ENCODE data around the gene MBOAT2. TPM values are rescaled to one million over a fixed set of nuclear protein-coding genes. Genes with fewer than 3 reads are reported as not detected.

Gene MBOAT2
- polyA plus RNA-seq, 1 experiment: 18.1 TPM

DNA sequence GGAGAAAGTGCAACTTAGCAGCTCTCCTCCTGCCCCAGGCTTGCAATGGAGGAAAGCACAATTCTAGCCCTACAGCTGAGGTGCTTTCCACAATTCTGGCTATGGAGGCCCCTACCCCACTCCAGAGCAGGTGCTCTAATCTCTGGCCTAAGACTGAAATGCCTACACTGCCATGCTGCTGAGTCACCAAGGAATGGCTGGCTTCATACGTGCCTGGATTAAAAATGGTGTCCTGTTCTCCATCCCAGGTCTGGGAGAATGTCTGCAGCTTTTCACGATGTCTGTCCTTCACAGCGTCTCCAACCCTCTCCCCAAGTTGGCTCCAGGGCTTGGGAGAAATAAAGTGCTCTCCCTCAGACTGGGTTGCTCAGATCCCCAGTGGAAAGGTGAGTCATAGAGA lies 48.5 kb downstream of the MBOAT2 start:
- CTCF ChIA-PET: no interaction called here
- H3K27me3 ChIP-seq (ENCODE audit: control insufficient read depth, insufficient read depth, low read length): no peaks in the 10 kb centered on the region
- H3K36me3 ChIP-seq (ENCODE audit: control insufficient read depth, insufficient read depth, low read length): no peaks in the 10 kb centered on the region
- no peak for DNase-seq (ENCODE audit: low read depth)
- H3K4me3 ChIP-seq (ENCODE audit: low read depth, low read length): no peak overlapping the region
- TF ChIP-seq CTCF (IDR thresholded peaks at IDR 0.05; ENCODE audit: insufficient read depth, low read depth, low read length): no peak
- POLR2A ChIA-PET: no interaction called here

- DNase-seq (ENCODE audit: low read depth): no peak
- POLR2A ChIA-PET: no interaction called here
- TF ChIP-seq CTCF (IDR thresholded peaks at IDR 0.05; ENCODE audit: insufficient read depth, low read depth, low read length): no peak
- no peak overlapping the region for H3K4me3 ChIP-seq (ENCODE audit: low read depth, low read length)
- CTCF ChIA-PET: interaction anchor here (0.6 kb wide), 1 partner anchor 27 kb away, joined by 3 read pairs; no protein-coding TSS in a partner anchor
- H3K36me3 ChIP-seq (ENCODE audit: control insufficient read depth, insufficient read depth, low read length): no peaks in the 10 kb centered on the region
- no peaks in the 10 kb centered on the region for H3K27me3 ChIP-seq (ENCODE audit: control insufficient read depth, insufficient read depth, low read length)
These were observed 50.0 kb downstream of the MBOAT2 start for GRCh38 chr2:8953525-8953924.

DNA sequence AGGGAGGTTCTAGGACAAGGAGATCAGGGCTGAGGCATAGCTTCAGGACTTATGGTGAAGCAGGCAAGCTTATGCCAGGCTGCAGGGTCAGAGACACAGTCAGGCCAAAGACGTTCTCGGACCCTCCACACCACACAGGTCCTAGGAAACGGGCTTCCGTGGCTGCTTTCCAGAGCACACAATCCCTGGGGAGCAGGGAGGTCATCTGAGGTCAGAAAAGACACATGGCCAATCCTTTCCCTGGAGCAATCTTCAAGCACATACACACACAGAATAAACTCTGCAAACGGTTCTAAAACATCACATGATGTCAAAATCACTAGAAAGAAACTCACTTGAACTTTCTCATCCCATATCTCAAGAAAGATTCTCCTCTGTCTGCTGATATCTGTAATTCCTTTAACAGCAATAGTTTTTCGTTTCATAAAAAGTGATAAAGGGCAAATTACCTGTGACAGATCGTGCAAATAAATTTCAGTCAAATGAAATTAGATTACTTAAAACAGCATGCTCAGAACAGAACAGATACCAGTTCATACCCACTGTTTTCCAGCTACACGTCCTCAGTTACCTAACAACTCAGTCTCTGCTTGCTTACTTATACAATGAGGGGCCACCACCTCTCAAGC lies 63.9 kb downstream of the MBOAT2 start:
- no peak for DNase-seq (ENCODE audit: low read depth)
- no peaks in the 10 kb centered on the region; the same call in 1 of the 2 replicates for H3K36me3 ChIP-seq (ENCODE audit: control insufficient read depth, insufficient read depth, low read length)
- CTCF ChIA-PET: no interaction called here
- no peak for TF ChIP-seq CTCF (IDR thresholded peaks at IDR 0.05; ENCODE audit: insufficient read depth, low read depth, low read length)
- POLR2A ChIA-PET: no interaction called here
- H3K27me3 ChIP-seq (ENCODE audit: control insufficient read depth, insufficient read depth, low read length): no peaks in the 10 kb centered on the region
- no peak overlapping the region for H3K4me3 ChIP-seq (ENCODE audit: low read depth, low read length)

- H3K4me3 ChIP-seq (ENCODE audit: low read depth, low read length): no peak overlapping the region
- no peaks in the 10 kb centered on the region; the same call in 1 of the 2 replicates for H3K36me3 ChIP-seq (ENCODE audit: control insufficient read depth, insufficient read depth, low read length)
- DNase-seq (ENCODE audit: low read depth): no peak
- CTCF ChIA-PET: no interaction called here
- no peak for TF ChIP-seq CTCF (IDR thresholded peaks at IDR 0.05; ENCODE audit: insufficient read depth, low read depth, low read length)
- no peaks in the 10 kb centered on the region for H3K27me3 ChIP-seq (ENCODE audit: control insufficient read depth, insufficient read depth, low read length)
- POLR2A ChIA-PET: no interaction called here
These were observed 65.1 kb downstream of the MBOAT2 start for GRCh38 chr2:8938384-8938783.

- no peak for DNase-seq (ENCODE audit: low read depth)
- CTCF ChIA-PET: no interaction called here
- Histone ChIP-seq H3K27me3 (ENCODE audit: control insufficient read depth, insufficient read depth, low read length) (no peaks in the 10 kb centered on the region), H3K4me3 (ENCODE audit: low read depth, low read length) (no peak overlapping the region), H3K36me3 (ENCODE audit: control insufficient read depth, insufficient read depth, low read length) (no peaks in the 10 kb centered on the region; the same call in 1 of the 2 replicates)
- POLR2A ChIA-PET: no interaction called here
- TF ChIP-seq CTCF (IDR thresholded peaks at IDR 0.05; ENCODE audit: insufficient read depth, low read depth, low read length): no peak
These were observed 67.5 kb downstream of the MBOAT2 start for GRCh38 chr2:8935982-8936381.
